GM04503 (cell line): Measurements from ENCODE around the gene ZFYVE28.
"Not testable (repeated sequence)": the region's sequence is repeated elsewhere in the genome, so short reads cannot be mapped to it uniquely, and the experiment has no call there.

Experiments
- DNase-seq: peaks from one replicate; pipeline ENCODE4 v3.0.0-alpha.2; 2012; ENCODE audit warnings: low read depth

ZFYVE28 gene

DNA sequence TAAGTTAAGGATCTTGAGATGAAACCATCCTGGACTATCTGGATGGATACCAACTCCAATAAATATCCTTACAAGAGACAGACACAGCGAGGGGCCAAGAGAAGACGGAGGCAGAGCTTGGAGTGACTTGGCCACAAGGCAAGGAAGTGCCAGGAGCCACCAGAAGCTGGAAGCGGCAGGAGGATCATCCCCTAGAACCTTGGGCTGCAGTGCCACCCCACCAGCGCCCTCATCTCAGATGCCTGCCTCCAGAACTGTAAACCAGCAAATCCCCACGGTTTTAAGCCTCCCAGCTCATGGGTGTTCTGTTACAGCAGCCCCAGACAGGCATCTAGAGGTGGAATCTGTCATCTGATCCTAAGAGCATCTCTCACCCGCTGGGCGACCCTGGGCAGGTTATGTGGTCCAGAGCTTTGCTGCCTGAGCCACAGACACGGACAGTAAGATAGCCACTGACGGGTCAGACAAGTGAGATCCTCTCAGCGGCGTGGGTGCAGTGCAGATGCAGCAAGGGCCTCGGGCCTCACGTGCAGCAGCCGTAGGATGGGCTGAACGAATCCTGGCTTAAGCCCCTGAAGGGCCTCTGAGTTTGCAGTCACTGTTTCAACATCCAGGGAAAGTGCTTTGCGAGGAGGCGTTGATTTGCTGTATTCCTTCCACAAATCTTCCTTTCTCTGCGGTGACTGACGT is 131.4 kb downstream of the ZFYVE28 start:
- no peak for DNase-seq

DNA sequence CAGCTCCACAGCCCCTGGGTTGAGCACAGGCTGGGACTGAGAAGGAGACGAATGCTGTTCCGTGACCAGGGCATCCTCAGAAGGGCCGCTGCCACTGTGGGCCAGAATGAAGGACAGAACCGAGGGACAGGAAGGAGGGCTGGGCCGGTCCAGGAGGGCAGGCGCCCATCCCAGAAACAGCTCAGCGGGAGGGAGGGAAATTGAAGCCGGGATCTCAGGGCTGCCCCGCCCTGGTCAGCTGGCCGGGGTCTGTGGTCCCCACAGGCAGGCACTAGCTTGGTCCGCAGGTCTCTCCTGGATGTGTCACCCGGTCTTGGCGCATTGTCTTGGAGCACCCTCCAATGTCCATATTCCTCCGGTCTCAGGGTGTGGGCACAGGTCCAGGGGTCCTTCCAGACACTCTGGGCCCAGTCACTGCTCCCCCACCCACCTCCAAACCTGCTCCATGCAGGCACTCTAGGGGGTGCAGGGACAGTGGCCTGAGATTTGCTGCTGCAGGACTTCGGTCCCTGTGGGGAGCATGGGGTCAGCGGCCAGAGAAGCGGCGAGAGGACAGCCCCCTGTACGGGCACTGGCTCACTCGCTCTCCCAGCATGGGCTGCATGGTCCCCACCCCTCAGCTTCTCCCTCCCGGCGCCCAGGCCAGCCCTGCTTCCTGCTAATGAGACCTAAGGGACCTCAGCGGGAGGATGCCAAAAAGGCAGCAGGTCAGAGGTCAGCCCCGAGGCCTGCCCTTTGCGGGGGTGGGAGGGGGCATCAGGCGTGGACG is 132.6 kb downstream of the ZFYVE28 start:
- no peak for DNase-seq

DNA sequence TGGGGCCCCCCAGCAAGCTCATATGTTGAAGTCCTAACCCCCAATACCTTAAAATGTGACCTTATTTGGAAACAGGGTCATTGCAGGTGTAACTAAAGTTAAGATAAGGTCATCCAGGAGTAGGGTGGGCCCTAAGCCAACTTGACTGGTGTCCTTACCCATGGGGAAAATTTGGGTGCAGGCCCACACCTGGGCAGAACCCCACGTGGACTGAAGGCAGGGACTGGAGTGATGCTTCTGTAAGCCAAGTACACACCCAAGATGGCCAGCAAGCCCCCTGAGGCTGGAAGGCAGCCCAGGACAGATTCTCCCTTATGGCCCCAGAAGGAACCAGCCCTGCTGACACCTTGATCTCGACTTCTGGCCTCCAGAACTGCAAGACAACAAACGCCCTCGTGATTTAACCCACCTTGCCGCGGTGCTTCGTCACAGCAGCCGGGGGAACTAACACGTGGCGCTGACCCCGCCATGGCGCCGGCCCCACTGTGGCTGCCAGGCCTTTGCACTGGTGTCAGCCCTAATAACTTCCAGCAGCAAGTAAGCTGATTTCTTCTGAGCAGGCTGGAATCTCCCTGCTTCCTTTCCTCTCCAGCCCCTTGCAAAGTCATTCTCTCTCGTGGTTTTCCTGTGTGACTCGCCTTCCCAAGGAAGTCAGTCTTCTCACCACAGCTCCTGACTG is 133.4 kb downstream of the ZFYVE28 start:
- no peak for DNase-seq

DNA sequence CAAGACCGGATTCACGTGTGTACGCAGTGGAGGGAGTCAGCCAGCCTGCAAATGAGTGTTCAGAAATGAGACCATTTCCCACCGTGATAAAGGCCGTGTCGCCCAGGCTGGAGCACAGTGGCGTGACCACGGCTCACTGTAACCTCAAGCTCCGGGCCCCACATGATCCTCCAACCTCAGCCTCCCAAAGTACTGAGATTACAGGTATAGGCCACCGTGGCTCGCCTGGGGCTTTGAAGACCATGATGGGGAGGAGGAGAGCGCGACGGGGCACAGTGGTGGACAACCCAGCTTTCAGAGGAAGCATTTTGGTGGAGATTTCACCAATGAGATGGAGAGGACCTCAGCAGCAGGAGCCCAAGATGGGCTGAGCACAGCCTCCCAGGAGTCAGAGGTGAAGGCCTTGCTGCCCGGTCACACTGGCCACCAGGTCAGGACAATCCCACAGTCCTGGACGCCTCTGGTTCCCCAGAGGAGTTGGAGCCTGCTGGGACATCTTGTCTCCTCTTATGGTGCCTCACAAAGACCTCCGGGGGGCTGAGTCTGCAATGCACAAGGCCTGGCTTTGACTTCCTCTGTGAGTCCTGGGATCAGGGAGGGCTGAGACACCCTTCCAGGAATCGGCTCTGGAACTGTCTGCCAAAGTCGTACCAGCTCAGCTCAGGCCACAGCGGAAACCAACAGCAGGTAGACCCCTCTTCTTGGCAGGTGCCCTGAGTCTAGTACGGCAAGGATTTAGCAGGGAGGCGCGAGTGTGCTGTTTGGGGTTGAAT is 134.1 kb downstream of the ZFYVE28 start:
- no peak for DNase-seq

DNA sequence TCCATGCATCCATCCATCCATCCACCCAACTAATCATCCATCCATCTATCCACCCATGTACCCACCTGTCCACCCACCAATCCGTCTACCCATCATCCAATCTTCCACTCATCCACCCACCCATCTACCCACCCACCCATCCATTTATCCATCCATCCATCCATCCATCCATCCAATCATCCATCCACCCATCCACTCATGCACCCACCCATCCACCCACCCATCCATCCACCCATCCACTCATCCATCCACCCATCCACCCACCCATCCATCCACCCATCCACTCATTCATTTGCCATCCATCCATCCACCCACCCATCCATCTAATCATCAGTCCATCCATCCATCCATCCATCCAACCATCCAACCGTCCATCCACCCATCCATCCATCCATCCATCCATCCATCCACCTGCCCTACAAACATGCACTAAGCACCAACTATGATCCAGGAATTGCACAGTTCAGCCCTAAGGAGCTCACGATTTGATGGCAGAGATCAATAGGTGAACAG is 135.2 kb downstream of the ZFYVE28 start:
- no peak for DNase-seq

DNA sequence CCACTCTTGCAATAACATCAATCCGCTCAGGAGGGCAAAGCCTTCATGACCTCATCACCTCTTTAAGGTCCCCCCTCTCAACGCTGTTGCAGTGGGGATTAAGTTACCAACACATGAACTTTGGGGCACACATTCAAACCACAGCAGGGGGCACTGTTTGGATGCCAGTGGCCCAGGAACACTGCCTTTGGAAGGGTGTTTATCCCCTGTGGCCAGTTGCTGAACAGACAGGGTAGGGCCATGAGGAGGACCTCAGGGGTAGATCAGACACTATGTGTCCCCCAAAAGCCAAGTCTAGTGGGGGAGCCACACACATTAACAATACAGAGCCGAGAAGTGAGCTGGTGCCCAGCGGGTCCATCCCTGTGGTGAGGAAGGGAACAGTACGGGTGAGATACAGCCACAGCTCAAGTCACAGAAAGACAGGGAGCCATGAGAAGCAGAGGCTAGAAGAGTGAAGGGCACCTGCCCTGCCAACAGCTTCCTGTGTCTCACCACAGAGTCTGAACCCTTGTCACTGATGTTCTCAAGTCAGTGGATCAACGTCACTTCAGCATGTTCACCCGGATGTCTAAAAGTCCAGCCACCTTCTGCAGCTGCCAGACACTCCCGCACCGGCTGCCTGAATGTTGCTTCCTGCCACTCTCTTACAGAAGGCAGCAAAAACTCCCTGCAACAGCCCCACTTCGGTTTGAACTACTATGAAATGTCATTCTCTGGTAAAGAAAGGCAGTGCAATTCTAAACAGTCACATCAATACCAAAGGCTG is 136.7 kb downstream of the ZFYVE28 start:
- DNase-seq, result no peak

DNA sequence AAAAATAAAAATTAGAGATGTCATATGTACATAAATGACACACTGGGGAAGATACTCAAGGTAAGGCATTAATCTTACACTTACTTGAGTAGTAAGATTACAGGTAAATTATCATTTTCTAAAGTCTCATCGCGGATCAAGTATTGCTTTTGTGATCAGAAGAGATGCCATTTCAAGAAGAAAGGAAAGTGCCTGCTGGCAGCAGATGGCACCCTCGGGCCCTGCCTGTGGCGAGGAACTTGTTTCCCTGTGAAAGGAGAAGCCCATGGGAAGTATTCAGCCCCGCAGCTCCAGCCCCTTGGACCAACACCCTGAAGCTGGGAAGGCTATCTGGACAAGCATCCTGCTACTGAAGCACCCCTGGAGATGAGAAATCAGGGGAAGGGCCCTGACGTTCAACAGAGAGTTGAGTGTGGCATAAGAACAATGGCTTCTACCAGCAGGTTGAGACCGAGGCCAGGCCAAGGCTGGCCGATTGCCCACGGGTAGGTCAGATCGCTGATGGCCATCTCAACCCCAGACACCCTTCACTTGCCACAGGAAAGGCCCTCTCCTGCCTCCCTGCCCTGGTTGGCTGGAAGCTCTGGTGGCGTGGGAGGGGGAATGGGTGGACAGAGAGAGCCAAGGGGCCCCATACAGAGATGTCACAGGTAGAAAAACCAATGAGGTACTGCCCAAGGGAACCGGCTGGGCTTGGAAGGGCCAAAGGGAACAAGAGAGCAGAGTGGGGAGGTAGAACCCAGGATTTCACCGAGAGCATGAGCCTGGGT is 137.7 kb downstream of the ZFYVE28 start:
- DNase-seq, result no peak

DNA sequence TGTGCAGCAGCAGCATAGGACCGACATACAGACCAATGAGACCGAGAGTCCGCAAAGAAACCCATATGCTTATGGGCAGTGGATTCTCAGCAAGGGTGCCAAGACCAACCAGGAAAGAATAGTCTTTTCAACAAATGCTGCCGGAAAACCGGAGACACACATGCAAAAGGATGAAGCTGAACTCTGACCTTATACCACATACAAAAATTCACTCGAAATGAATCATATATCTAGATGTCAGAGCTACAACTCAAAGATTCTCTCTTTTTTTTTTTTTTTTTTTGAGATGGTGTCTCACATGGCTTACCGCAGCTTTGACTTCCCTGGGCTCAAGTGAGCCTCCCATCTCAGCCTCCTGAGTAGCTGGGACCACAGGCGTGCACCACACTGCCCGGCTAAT is 140.5 kb downstream of the ZFYVE28 start:
- no peak for DNase-seq

DNA sequence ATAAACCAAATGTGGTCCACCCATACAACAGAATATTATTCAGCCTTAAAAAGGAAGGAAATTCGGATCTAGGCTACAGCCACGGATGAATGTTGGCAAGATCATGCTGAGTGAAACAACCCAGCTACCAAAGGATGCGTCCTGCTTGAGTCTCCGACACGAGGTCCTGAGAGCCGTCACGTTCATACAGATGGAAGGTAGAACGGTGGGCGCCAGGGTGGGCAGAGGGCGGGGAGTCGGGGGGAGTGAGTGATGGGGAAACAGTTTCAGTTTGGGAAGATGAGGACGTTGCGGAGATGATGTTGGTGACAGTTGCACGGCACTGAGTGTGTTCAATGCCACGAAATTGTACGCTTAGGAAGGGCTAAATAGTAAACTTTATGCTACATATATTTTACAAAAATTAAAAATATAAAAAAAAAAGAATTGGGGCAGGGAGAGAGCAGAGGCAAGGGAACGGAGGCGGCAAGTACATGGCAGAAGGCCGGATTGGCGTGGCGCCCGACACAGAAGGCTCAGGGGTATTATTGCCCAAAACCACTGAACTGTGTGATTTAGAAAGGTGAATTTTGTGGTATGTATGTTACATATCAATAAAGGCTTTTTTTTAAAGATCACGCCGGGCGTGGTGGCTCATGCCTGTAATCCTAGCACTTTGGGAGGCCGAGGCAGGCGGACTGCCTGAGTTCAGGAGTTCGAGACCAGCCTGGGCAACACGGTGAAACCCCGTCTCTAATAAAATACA is 141.7 kb downstream of the ZFYVE28 start:
- DNase-seq, result no peak

DNA sequence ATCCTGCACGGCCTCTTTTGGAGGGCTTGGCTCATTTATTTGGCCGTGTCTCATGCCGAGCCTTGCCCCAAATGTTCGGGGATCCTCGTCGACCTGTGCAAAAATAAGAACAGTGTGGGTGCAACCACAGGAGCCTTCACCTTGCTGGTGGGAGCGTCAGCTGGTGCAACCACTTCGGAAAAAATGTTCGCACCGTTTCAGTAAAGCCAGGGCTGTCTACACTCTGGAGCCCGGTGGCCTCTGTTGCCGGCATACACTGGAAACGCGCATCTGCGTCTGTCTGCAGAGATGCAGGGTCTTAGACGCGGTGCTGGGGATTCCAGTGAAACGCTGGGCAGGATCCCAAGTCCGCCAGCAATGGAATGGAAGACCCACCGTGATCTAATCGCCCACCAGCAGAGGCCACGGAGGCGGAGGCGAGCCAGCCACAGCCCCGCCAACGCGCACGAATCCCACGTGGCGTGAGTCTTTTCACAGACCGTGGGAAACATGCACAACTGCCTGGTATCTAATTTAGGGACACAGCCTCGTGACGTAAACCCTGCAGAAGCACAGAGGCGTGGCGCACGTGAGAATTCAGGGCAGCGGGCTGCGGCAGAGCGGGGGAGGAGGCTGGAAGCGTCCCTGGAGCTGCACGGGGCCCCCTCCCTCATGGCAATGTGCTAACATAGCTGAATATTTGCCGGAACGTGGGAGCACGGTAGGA is 142.7 kb downstream of the ZFYVE28 start:
- no peak for DNase-seq

DNA sequence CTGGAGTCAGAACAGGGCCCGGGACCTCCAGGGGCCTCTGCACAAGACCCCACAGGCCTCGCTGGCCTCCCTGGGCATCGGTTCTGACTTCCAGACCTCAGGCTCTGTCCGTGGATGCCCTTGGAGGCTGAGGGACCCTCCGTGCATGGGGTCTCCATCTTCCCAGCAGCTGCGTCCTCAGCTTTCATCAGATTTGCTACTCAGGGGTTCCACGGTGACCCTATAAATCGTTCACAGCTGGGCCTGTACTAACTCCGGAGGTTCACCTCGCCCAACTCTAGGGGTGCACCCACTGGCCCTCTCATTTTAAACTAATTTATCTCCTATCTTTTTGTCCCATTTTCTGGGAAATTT is 143.4 kb downstream of the ZFYVE28 start:
- not testable (repeated sequence) for DNase-seq

DNA sequence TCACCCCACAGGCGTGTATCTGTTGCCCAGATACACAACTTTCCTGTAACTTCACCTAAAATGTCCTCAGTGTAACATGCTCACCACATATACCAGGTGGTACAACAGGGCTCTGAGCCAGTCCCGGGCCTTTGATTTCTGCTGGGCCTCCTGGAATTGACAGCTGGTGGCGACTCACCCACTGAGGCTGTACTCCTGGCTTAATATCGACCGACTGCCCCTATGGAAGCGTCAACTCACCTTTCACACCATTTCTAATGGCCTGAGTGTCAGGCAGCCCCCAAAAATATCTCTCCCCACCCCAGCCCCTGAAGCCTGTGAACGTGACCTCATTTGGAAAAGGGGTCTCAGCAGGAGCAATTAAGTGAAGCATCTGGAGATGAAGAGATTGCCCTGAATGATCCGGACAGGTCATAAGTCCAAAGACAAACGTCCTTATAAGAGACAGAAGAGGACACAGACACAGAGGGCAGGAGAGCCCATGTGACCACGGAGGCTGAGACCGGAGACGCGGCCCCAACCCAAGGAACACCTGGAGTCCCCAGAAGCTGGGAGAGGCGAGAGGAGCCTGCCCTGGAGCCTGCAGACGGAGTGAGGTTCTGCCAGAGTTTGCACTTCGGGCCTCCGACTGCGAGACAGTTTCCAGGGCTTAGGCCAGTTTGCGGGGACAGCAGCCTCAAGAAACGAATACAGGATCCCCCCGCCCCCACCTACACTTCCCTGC is 144.0 kb downstream of the ZFYVE28 start:
- no peak for DNase-seq

DNA sequence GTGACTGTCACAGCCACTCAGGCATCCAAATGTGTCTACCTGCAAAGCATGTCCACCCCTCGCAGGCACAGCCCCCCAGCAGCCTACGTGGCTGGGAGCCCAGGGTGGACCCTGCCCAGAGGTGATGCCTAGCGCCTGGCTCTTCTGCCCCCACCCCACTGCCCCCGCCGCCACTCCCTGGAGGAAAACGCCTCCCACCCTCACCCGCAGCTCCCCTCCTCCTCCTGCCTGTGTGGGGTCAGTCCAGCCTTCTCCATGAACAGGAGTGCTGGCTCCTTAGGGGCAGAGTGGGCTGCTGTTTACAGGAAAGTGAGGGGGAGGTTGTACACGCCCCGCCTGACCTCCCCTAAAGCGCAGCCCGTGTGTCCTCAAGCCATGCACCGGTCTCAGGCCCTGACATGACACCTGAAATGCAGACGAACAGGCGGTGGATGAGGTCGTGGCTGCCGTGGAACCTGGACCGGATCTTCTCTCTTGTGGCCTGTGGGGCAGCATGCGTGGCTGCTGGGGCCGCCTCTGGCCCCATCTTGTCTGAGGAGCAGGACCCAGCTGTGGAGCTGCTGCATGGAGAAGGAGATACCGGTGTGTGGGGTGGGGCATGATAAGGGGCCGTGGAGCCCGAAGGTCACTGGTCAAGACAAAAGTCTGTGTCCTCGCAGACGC is 144.7 kb downstream of the ZFYVE28 start:
- no peak for DNase-seq

DNA sequence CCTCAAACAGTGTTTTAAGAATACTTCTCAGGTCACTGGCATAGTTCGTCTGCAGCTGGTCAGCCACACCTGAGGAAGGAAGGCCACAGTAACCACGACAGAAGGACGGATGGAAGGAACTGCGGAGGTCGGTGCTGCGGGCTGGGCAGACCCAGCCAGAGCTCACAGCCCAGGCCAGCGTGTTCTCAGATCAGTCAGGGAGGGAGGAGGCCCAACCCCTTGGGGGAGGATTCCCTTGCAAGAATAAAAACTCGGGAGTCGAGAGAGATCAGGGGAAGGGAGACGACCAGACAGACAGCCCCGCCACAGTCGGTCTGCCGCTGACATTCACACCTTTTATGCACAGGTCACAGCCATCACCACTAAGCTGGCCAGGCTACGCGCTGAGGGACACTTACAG is 145.2 kb downstream of the ZFYVE28 start:
- no peak for DNase-seq

DNA sequence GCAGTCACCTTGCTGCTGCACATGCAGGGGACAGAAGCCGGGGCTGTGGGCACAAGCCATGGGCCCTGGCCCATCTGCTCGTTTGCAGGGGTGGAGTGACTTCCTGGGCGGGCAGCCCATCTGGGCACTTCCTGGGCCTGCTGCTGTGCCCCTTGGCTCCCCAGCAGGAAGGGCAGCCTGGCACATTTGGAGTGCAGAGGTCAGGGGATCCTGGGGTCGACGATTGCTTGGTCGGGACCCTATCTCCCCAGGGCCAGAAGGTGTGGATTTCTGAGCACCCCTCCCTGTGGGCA is 145.7 kb downstream of the ZFYVE28 start:
- no peak for DNase-seq

DNA sequence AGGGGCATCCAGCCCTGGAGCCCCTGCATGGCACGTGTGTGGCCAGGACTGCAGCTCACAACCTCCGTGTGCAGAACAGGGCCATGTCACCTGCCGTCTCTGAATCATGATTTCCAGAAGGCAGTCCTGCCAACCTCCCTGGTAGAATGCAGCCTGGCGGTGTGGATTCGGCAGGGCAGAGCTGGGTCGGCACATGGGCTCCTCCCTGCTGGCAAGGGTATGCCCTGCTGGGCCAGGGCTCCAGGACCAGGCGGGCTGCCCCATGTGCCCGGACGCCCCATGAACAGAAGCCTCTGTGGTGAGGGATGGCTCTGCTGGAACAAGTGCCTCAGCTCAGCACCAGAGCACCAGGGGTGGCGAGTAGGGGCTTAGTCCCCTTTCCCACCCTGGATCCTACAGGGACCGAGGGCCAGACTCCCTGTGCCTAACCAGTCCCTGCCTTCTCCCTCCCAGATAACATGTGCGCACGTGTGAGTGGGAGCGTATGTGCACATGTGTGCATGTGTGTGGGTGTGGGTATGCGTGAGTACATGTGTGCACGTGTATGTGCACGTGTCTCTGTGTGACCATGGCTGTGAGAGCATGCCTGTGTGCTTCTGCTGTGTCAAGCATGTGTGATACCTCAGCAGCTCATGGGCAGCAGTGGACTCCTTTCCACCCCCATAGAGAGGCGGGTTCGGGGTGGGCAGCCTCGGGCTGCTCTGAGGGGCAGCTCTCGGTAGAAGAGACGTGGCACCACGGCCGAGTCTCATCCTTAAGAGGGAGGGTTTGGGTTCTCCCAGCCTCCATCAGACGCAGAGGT is 146.2 kb downstream of the ZFYVE28 start:
- no peak for DNase-seq

DNA sequence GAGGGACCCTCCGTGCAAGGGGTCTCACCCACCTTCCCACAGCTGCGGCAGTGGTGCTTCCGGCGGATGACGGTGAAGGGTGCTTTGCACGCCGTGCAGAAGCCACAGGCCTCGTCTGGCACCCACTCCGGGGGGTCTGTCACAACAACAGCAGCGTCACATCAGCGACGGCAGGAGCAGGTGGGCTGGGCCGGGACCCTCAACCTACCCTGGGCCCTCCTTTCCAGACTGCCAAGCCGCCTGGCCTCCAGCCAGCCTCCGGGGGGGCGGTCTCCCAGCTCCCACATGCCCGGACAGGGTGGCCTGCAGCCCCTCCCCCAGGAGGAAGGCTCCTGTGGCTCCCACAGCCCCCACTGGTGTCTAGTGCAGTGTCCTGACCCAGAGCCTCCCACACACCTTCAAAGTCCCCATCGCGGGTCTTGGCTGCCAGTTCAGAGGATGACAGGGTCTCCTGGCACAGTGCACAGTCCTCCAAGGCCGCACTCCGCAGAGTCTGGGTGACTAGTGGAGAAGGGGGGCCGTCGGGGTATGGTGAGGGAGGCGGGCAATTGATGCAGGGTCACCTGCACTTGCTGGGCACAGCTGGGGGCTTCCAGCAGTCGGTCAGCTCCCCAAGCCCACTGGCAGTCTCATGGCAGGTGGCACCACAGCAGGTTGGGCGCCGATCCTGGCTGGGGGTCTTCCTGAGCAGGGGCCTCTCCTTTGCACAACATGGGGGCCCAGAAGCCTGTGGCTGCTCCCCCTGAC is 147.0 kb downstream of the ZFYVE28 start:
- no peak for DNase-seq
